Fibroblast of pulmonary artery (primary cell): ENCODE data around the gene C19orf73.

Source experiments
- DNase-seq: peaks from one replicate; pipeline ENCODE4 v3.0.0-alpha.2; 2010; ENCODE audit warnings: low read depth
- H3K4me3 ChIP-seq: replicated peaks from 2 replicates; pipeline ENCODE4 v1.5.1; 2011; ENCODE audit warnings: low read depth, mild to moderate bottlenecking, control low read depth, low read length, moderate library complexity
- TF ChIP-seq, protein P1 (sequence below): IDR thresholded peaks from 2 replicates; pipeline ENCODE4 v1.5.1; 2011; ENCODE audit warnings: mild to moderate bottlenecking, control low read depth, low read length, inconsistent platforms; ENCODE audit errors: missing control alignments

C19orf73 gene

DNA sequence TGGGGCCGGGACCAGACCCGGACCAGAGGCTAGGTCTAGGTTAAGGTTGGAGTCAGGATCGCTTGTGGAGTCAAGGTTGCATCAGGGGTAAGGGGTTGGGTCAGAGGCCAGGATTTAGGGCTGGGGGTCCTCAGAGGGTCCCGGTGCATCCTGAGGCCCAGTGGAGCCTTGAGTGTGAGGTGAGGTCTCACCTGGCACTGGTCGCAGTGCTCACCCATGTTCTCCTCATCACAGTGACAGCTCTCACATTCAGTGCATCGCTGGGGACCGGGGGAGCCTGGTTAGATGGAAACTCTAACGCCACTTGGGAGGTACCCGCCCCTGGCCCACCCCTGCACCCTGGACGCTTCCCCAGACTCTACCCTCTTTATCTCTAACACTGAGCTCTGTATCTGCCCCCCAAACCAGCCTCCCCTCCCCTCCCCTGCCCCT is 33.2 kb upstream of the C19orf73 start:
- no peak overlapping the region for H3K4me3 ChIP-seq
- no peak for DNase-seq
- TF ChIP-seq, protein P1, sequence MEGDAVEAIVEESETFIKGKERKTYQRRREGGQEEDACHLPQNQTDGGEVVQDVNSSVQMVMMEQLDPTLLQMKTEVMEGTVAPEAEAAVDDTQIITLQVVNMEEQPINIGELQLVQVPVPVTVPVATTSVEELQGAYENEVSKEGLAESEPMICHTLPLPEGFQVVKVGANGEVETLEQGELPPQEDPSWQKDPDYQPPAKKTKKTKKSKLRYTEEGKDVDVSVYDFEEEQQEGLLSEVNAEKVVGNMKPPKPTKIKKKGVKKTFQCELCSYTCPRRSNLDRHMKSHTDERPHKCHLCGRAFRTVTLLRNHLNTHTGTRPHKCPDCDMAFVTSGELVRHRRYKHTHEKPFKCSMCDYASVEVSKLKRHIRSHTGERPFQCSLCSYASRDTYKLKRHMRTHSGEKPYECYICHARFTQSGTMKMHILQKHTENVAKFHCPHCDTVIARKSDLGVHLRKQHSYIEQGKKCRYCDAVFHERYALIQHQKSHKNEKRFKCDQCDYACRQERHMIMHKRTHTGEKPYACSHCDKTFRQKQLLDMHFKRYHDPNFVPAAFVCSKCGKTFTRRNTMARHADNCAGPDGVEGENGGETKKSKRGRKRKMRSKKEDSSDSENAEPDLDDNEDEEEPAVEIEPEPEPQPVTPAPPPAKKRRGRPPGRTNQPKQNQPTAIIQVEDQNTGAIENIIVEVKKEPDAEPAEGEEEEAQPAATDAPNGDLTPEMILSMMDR, result no peak

DNA sequence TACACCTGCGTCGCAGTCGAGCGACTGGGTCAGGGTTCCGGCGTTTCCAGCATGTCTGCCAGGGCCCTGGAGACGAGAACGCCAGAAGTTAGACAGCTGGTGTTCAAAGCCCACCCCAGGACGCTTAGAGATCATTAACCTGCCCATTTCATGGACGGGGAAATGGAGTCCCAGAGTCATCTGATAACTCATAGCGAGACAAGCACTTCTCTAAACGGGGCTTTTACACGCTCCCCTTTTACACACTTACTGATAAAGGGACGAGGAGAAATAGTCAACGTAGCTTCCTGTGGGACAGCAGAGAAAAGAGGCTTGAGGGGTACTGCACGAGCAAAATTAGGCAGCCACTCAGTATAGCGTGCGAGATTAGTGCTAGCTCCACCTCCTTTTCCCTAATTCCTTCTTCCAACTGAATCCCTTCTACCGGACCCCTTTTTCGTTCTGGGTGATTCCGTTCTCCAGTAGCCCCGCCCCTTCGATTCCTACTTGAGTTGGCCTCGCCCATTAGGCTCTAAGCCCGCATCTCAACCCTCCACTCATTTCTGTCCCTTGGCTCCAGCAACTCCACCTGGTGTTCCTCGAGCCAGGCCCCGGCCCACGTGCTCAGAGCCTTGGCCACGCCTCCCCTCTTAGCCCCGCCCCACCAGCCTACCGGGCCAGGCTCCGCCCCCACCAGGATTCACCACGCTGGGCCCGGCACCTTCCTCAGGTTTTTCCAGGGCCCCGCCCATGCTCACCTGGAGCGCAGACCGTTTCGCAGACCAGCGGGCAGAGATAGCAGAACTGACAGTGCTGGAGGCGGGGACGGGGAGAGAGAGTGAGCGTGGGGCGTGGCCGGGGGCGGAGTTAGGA is 32.5 kb upstream of the C19orf73 start:
- peak; percentile 33 for DNase-seq
- peak overlapping the region; percentile 85 for H3K4me3 ChIP-seq

DNA sequence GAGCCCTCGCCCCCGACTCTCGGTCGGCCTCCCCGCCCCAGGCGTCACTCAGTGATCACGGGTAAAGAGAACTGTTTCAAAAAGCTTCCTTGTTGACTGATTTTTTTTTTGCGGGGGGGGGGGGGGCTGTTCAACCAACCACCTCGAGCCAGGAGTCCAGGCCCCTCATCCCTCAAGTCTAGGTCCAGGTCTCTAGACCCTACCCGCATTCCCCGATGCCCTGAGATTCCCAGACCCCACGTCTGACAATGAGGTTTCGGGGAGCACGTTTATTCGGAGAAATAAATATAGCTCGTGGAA is 32.0 kb upstream of the C19orf73 start:
- peak overlapping the region; percentile 85 for H3K4me3 ChIP-seq
- TF ChIP-seq, protein P1, result no peak
- DNase-seq, result no peak

More for the DNA sequence above, 32.5 kb upstream of the C19orf73 start:
- TF ChIP-seq, protein P1, result no peak

DNA sequence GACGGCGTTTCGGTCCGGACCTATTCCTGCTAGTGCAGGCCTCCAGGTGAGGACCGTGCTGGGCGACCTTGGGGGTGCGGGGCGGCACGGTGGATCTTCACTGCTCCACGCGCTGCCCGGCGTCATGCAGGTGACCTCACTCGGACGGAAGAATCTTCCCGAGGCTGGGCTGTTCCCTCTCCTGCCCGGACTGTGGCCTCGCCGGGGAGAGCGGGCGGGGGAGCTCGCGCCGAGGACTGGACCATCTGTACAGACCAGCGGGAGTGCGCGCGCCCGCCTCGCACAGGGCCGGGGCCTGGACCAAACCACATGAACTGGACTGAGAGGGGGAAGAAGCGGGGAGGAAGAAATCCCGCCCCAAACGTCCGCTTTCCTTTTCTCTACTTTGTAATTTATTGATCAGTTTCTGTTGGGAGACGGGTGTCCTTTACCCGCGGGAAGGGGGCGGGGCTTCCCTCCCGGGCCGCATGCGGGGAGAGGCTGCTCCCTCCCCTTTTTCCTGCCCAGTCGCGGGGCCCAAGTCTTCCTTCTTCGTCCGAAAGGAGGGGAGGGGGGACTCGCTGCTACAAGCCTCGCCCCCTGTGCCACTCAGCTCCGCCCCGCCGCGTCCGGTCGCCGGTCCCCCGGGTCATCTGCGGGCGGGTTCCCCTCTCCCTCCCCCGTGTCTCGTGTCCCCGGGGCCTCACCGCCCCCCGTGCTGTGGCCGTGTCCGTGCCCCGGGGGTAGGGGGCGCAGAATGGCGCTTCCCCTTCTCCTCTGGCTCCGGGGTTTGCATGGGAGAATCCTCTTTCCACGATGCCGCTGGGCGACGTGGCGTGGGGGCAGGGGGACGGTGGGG is 31.4 kb upstream of the C19orf73 start:
- DNase-seq, result peak; percentile 72
- TF ChIP-seq, protein P1, result no peak
- H3K4me3 ChIP-seq, result peak overlapping the region; percentile 85

DNA sequence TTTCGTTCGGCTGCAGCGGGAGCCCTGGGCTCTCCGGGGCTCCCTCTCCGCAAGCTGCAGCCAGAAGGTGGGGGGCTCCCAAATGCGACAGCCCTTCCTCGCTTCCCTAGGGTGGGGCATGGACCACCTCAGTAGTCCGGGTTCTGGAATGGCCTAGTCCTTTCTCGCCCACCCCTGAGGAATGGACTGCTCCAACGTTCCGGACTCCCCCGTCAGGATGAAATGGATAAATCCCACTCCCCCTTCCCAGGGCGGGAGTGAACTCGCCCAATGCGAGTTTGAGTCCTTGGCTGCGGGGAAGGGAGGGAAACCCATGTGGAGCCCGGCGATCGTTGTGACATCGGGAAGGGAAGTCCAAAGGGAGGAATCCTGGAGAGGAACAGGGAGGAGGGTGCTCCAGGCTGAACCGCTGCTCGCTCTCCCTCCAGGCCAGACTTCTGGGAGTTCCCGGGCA is 30.7 kb upstream of the C19orf73 start:
- DNase-seq, result peak; percentile 91
- TF ChIP-seq, protein P1, result no peak

DNA sequence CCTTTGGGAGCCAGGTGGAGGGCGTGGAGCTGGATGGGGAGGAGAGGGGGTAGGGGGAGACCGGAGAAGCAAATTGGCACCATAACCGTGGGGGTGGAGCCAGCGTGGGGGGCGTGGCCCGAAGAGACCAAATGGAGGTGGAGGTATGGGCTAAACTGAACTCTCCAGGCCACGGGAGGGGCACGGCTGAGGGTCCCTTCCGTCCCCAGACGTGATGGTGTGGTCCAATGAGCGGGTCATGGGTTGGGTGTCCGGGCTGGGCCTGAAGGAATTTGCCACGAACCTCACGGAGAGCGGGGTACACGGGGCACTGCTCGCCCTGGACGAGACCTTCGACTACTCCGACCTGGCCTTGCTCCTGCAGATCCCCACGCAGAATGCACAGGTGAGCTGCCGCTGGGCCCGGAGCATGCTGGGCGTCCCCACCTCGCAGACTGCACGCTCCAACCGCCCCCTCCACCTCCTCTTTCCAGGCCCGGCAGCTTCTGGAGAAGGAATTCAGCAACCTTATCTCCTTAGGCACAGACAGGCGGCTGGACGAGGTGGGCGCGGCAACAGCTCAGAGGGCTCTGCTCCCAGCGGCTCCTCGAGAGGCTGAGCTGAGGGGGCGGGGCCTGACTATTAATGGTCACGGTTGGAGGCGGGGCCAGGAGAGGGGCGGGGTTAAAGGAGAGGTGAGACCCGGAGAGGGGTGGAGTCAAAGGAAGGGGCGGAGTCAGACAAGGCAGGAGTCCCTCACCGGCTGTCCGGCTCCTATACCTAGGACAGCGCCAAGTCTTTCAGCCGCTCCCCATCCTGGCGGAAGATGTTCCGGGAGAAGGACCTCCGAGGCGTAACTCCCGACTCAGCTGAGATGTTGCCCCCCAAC is 30.1 kb upstream of the C19orf73 start:
- TF ChIP-seq, protein P1, result no peak
- H3K4me3 ChIP-seq, result peak overlapping the region; percentile 85
- DNase-seq, result peak; percentile 94

More for the DNA sequence above, 30.7 kb upstream of the C19orf73 start:
- peak overlapping the region; percentile 85 for H3K4me3 ChIP-seq
